CD4-positive, alpha-beta memory T cell (primary cell): ENCODE data around the gene KLHL40. TPM values are rescaled to one million over a fixed set of nuclear protein-coding genes. Genes with fewer than 3 reads are reported as not detected.

ENCODE experiments used
- CTCF ChIA-PET: fragments of 350-600 bp; sonication (Branson Sonifier 250); formaldehyde crosslinking; loops from one replicate; lab custom pipeline; 2021; ENCODE audit warnings: inconsistent platforms; ENCODE audit not compliant: partially characterized antibody; lab: Charles Lee
- POLR2A ChIA-PET: fragments of 350-600 bp; sonication (Branson Sonifier 250); formaldehyde crosslinking; loops from one replicate; lab custom pipeline; 2021; ENCODE audit not compliant: partially characterized antibody; lab: Charles Lee
- DNase-seq, 5 donors: peaks; one replicate each; pipeline versions ENCODE4 v3.0.0 to v3.0.0-alpha.2; 2020 to 2022; ENCODE audit warnings: mixed read lengths in 1 of 5
- H3K27ac ChIP-seq: one replicate; pipeline ENCODE4 v1.7.0; 2013; ENCODE audit warnings: low read depth, low read length
- H3K27me3 ChIP-seq: 2 replicates; pipeline ENCODE4 v1.7.0; 2013; ENCODE audit warnings: mild to moderate bottlenecking, low read length, moderate library complexity; ENCODE audit not compliant: insufficient read depth
- H3K36me3 ChIP-seq: 2 replicates; pipeline ENCODE4 v1.7.0; 2013; ENCODE audit warnings: mild to moderate bottlenecking, low read length, moderate library complexity; ENCODE audit not compliant: insufficient read depth
- H3K4me1 ChIP-seq: 2 replicates; pipeline ENCODE4 v1.7.0; 2013; ENCODE audit warnings: mild to moderate bottlenecking, low read length, moderate library complexity; ENCODE audit not compliant: insufficient read depth
- H3K4me3 ChIP-seq, 2 donors: one replicate each; pipeline ENCODE4 v1.7.0; 2013; ENCODE audit warnings: low read length in 2 of 2, mild to moderate bottlenecking in 1 of 2
- H3K9me3 ChIP-seq, 2 donors: one replicate each; pipeline ENCODE4 v1.7.0; 2013; ENCODE audit warnings: low read length in 2 of 2, control low read depth in 1 of 2; ENCODE audit not compliant: control insufficient read depth in 1 of 2
- H3K27ac Mint-ChIP-seq, 7 donors: one replicate each; pipeline ENCODE4 v1.8.0; 2020 to 2021; ENCODE audit warnings: mixed read lengths in 7 of 7, mild to moderate bottlenecking in 6 of 7, inconsistent platforms in 3 of 7, moderate library complexity in 3 of 7
- H3K27me3 Mint-ChIP-seq, 2 donors: one replicate each; pipeline ENCODE4 v1.8.0; 2020 to 2021; ENCODE audit warnings: mixed read lengths in 2 of 2
- H3K36me3 Mint-ChIP-seq, 2 donors: one replicate each; pipeline ENCODE4 v1.8.0; 2020 to 2021; ENCODE audit warnings: mixed read lengths in 2 of 2, inconsistent platforms in 1 of 2, mild to moderate bottlenecking in 1 of 2
- H3K4me1 Mint-ChIP-seq, 4 donors: one replicate each; pipeline ENCODE4 v1.8.0; 2020 to 2021; ENCODE audit warnings: mixed read lengths in 4 of 4, mild to moderate bottlenecking in 1 of 4
- H3K4me3 Mint-ChIP-seq, 8 donors: one replicate each; pipeline ENCODE4 v1.8.0; 2020 to 2021; ENCODE audit warnings: mixed read lengths in 8 of 8, mild to moderate bottlenecking in 7 of 8, moderate library complexity in 6 of 8, inconsistent platforms in 3 of 8
- H3K9me3 Mint-ChIP-seq, 8 donors: one replicate each; pipeline ENCODE4 v1.8.0; 2020 to 2021; ENCODE audit warnings: mixed read lengths in 8 of 8, mild to moderate bottlenecking in 5 of 8, inconsistent platforms in 3 of 8, moderate library complexity in 1 of 8
- intact Hi-C: fragments of 100-400 bp; cut with micrococcal nuclease; formaldehyde crosslinking; loops from one replicate; pipeline ENCODE4 v1.15.1; 2023
- polyA plus RNA-seq, 2 donors: library from polyadenylated mRNA; unstranded; fragments of 300-500 nt; fragmentation: Illumina TruSeq; gene quantifications; one replicate each; pipeline ENCODE4 v1.2.3, GENCODE V29; 2021
- total RNA-seq, 2 experiments: library from RNA; stranded (reverse); gene quantifications; one replicate each; pipeline ENCODE4 v1.2.3, GENCODE V29; 2021

Gene KLHL40
- total and polyA plus RNA-seq, 4 experiments from 2014 or later = not detected

GRCh38 chr3:42665050-42665878 is 20.1 kb upstream of the KLHL40 start:
- CTCF ChIA-PET = no interaction called here
- POLR2A ChIA-PET = no interaction called here
- Histone ChIP-seq H3K36me3 (no peaks in the 10 kb centered on the region), H3K4me1 (no peaks in the 10 kb centered on the region), H3K9me3 (no peaks in the 10 kb centered on the region), H3K27ac (no peak overlapping the region), H3K27me3 (no peaks in the 10 kb centered on the region), H3K4me3 (no peak overlapping the region)
- Mint-ChIP-seq H3K36me3 (peaks cover 0 to 4% of the 10 kb centered on the region in 2 donors), H3K4me1 (peaks cover 0 to 6% (median 0%) of the 10 kb centered on the region in 4 donors), H3K27me3 (peaks cover 0 to 6% of the 10 kb centered on the region in 2 donors), H3K9me3 (peaks cover 0 to 5% (median 0%) of the 10 kb centered on the region in 8 donors), H3K27ac (no peak overlapping the region), H3K4me3 (no peak overlapping the region)
- no peak for DNase-seq
- intact Hi-C loops = no loop called here

DNA sequence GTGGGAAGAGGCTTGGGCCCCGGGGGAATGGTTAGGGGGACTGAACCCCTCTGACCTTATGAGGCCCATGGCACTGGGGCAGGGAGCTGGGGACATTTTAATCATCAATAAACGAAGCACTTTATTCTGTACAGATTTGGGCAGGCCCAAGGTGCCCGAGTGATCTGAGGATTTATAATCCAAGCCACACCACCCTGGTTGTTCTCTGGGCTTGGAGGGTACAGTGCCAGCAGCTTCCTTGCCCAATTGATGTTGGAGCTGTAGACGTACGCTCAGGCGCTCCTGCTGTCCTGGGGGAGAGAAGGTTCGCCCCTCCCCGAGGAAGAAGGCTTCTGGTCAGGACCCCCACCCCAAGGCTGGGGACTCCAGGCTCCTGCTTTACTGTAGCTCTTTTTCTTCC is 19.3 kb upstream of the KLHL40 start:
- H3K4me3 Mint-ChIP-seq = no peak overlapping the region
- H3K27me3 Mint-ChIP-seq = peaks cover 0 to 6% of the 10 kb centered on the region in 2 donors
- POLR2A ChIA-PET = no interaction called here
- H3K9me3 Mint-ChIP-seq = peaks cover 0 to 6% (median 0%) of the 10 kb centered on the region in 8 donors
- H3K36me3 Mint-ChIP-seq = peaks cover 0 to 4% of the 10 kb centered on the region in 2 donors
- H3K4me1 Mint-ChIP-seq = peaks cover 0 to 2% (median 0%) of the 10 kb centered on the region in 4 donors
- CTCF ChIA-PET = no interaction called here
- Histone ChIP-seq H3K27ac (no peak overlapping the region), H3K4me3 (no peak overlapping the region), H3K4me1 (no peaks in the 10 kb centered on the region), H3K27me3 (no peaks in the 10 kb centered on the region), H3K9me3 (no peaks in the 10 kb centered on the region), H3K36me3 (no peaks in the 10 kb centered on the region)
- intact Hi-C loops = no loop called here
- no peak overlapping the region for H3K27ac Mint-ChIP-seq
- no peak for DNase-seq

DNA sequence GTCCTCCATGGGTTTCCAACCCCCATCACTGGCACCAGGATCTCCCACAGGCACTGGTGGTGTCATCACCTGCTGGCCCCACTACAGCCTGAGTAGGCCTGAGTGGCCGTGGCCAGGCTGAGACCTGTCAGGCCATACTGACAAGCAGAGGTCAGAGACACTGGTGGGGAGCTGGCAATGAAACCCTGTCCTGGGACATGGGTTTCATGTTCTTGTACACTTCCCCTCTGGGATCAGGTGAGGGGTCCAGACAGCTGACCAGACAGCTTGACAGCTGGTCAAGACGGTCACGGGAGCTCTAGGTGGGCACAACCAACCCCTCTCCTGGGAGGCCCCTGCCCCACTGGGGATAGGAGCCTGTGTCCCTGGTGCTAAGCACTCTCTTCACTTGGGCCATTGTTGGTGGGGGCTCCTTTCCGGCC is 18.7 kb upstream of the KLHL40 start:
- Histone ChIP-seq H3K27me3 (no peaks in the 10 kb centered on the region), H3K27ac (no peak overlapping the region), H3K36me3 (no peaks in the 10 kb centered on the region), H3K4me1 (no peaks in the 10 kb centered on the region), H3K4me3 (no peak overlapping the region), H3K9me3 (no peaks in the 10 kb centered on the region)
- DNase-seq = no peak
- peaks cover 0 to 6% (median 0%) of the 10 kb centered on the region in 8 donors for H3K9me3 Mint-ChIP-seq
- no peak overlapping the region for H3K27ac Mint-ChIP-seq
- POLR2A ChIA-PET = no interaction called here
- H3K36me3 Mint-ChIP-seq = peaks cover 0 to 4% of the 10 kb centered on the region in 2 donors
- H3K4me3 Mint-ChIP-seq = no peak overlapping the region
- intact Hi-C loops = no loop called here
- CTCF ChIA-PET = no interaction called here
- no peaks in the 10 kb centered on the region for H3K4me1 Mint-ChIP-seq
- peaks cover 0 to 6% of the 10 kb centered on the region in 2 donors for H3K27me3 Mint-ChIP-seq

- no peak for DNase-seq
- no peaks in the 10 kb centered on the region for H3K4me1 ChIP-seq
- Mint-ChIP-seq H3K27me3 (peaks cover 0 to 6% of the 10 kb centered on the region in 2 donors), H3K36me3 (peaks cover 0 to 4% of the 10 kb centered on the region in 2 donors), H3K9me3 (peaks cover 0 to 6% (median 0%) of the 10 kb centered on the region in 8 donors), H3K4me1 (no peaks in the 10 kb centered on the region), H3K4me3 (no peak overlapping the region), H3K27ac (peak overlapping the region in 1 of 7 donors; percentile 32)
- intact Hi-C loops = no loop called here
- H3K27me3 ChIP-seq = no peaks in the 10 kb centered on the region
- POLR2A ChIA-PET = no interaction called here
- H3K9me3 ChIP-seq = no peaks in the 10 kb centered on the region
- no peak overlapping the region for H3K27ac ChIP-seq
- no peaks in the 10 kb centered on the region for H3K36me3 ChIP-seq
- no peak overlapping the region for H3K4me3 ChIP-seq
- CTCF ChIA-PET = no interaction called here
Observed at GRCh38 chr3:42667096-42667522, 18.2 kb upstream of the KLHL40 start.

DNA sequence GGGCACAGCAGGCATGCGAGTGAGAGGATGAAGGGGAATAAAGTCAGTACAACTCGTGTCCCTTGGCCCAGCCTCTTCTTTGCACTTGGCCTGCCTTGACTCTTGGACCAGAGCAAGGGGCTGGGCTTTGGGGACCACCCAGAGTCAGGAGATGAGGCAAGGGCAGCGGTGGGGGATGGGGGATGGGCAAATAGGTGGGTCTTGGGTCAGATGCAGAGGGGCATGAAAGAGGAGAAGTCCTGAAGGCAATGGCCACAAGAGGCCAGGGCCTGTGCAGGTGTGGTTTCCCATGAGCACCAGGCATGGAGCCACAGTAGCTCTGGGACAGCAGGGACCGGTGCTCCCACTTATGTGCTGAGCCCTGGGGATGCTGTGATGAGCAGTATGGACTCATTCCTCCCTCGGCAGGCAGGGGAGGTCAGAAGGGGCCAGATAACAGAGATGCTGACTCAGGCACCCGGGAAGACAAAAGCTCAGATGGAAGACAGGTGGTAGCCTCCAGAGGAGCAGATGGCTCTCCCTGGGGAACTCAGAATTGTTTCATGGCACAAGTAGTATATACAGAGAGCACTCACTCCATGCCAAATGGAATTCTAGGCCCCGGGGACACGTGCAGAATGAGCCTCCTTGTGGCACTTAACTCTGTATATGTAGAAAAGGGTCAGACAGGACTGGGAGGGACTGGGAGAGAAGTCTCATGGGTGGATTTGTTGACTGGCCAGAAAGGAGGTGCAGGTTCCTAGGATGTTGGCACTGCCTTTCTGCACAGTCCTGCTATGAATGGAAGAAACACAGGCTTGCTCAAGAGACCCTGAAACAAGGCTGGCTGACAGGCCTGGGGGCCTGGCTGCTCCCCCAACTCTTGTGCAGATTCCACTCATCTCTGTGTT is 17.6 kb upstream of the KLHL40 start:
- no peaks in the 10 kb centered on the region for H3K27me3 ChIP-seq
- H3K27ac ChIP-seq = no peak overlapping the region
- H3K4me1 ChIP-seq = no peaks in the 10 kb centered on the region
- H3K9me3 ChIP-seq = no peaks in the 10 kb centered on the region
- Mint-ChIP-seq H3K4me1 (no peaks in the 10 kb centered on the region), H3K36me3 (peaks cover 0 to 4% of the 10 kb centered on the region in 2 donors), H3K9me3 (peaks cover 0 to 6% (median 0%) of the 10 kb centered on the region in 8 donors), H3K27me3 (peaks cover 0 to 6% of the 10 kb centered on the region in 2 donors), H3K27ac (peak overlapping the region in 1 of 7 donors; percentile 32), H3K4me3 (no peak overlapping the region)
- ChIA-PET CTCF (no interaction called here), POLR2A (no interaction called here)
- intact Hi-C loops = no loop called here
- DNase-seq = no peak
- no peaks in the 10 kb centered on the region for H3K36me3 ChIP-seq
- H3K4me3 ChIP-seq = no peak overlapping the region

DNA sequence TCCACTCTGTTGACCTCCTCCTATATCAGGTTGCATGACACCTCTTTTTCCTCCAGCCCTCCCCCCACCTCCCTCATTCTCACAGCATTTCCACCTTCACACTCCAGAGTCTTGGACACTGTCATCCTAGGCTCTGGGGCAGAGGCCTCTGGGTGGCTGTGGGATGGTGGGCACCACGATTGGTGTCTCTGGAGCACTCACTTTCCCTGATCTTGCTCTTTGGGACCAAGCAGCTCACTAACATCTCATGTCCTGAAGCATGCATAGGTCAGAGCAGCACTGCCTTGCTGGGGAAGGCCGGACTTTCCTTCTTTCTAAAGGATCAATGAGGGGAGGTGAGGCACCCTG is 16.9 kb upstream of the KLHL40 start:
- Histone ChIP-seq H3K9me3 (no peaks in the 10 kb centered on the region), H3K27ac (no peak overlapping the region), H3K27me3 (no peaks in the 10 kb centered on the region), H3K4me1 (no peaks in the 10 kb centered on the region), H3K36me3 (no peaks in the 10 kb centered on the region), H3K4me3 (no peak overlapping the region)
- H3K27ac Mint-ChIP-seq = no peak overlapping the region
- H3K9me3 Mint-ChIP-seq = peaks cover 0 to 6% (median 0%) of the 10 kb centered on the region in 8 donors
- peaks cover 0 to 6% of the 10 kb centered on the region in 2 donors for H3K27me3 Mint-ChIP-seq
- no peak for DNase-seq
- CTCF ChIA-PET = no interaction called here
- POLR2A ChIA-PET = no interaction called here
- H3K4me3 Mint-ChIP-seq = no peak overlapping the region
- intact Hi-C loops = no loop called here
- H3K4me1 Mint-ChIP-seq = no peaks in the 10 kb centered on the region
- H3K36me3 Mint-ChIP-seq = peaks cover 0 to 4% of the 10 kb centered on the region in 2 donors

GRCh38 chr3:42668793-42669217 is 16.5 kb upstream of the KLHL40 start:
- DNase-seq = no peak
- H3K36me3 ChIP-seq = no peaks in the 10 kb centered on the region
- no peaks in the 10 kb centered on the region for H3K9me3 ChIP-seq
- no peak overlapping the region for H3K4me3 Mint-ChIP-seq
- no peak overlapping the region for H3K4me3 ChIP-seq
- CTCF ChIA-PET = no interaction called here
- H3K4me1 ChIP-seq = no peaks in the 10 kb centered on the region
- no peaks in the 10 kb centered on the region for H3K4me1 Mint-ChIP-seq
- peaks cover 0 to 4% of the 10 kb centered on the region in 2 donors for H3K36me3 Mint-ChIP-seq
- POLR2A ChIA-PET = no interaction called here
- H3K27me3 ChIP-seq = no peaks in the 10 kb centered on the region
- H3K27me3 Mint-ChIP-seq = peaks cover 0 to 6% of the 10 kb centered on the region in 2 donors
- peaks cover 0 to 6% (median 0%) of the 10 kb centered on the region in 8 donors for H3K9me3 Mint-ChIP-seq
- no peak overlapping the region for H3K27ac Mint-ChIP-seq
- H3K27ac ChIP-seq = no peak overlapping the region
- intact Hi-C loops = no loop called here
